Breast epithelium (tissue), 4 donors: Measurements from ENCODE around the gene ZC3H7B. TPM values are rescaled to one million over a fixed set of nuclear protein-coding genes. Genes with fewer than 3 reads are reported as not detected.

Experiments
- DNase-seq, 2 donors: peaks; one replicate each; pipeline ENCODE4 v3.0.0-alpha.2; 2019; ENCODE audit warnings: low spot score in 2 of 2
- H3K27ac ChIP-seq, 2 donors: fragments of 200-600 bp; sonication (generic) in 1 of 2; one replicate each; pipeline ENCODE4 v1.5.1; 2016 to 2019; ENCODE audit warnings: mild to moderate bottlenecking in 1 of 2
- H3K27me3 ChIP-seq, 2 donors: fragments of 200-600 bp; sonication (generic) in 1 of 2; one replicate each; pipeline versions ENCODE4 v1.5.1 to v1.6.0; 2017 to 2019; ENCODE audit warnings: control low read depth in 1 of 2, mild to moderate bottlenecking in 1 of 2
- H3K36me3 ChIP-seq: fragments of 200-600 bp; one replicate; pipeline ENCODE4 v1.5.1; 2019
- H3K4me1 ChIP-seq, 2 donors: fragments of 200-600 bp; sonication (generic); one replicate each; pipeline ENCODE4 v1.5.1; 2016 to 2019; ENCODE audit warnings: control low read depth in 1 of 2
- H3K4me3 ChIP-seq, 3 donors: fragments of 200-600 bp; sonication (generic); 1 replicate in 2 of 3; 2 replicates in 1 of 3; pipeline ENCODE4 v1.5.1; 2016 to 2019; ENCODE audit warnings: mild to moderate bottlenecking in 3 of 3, moderate library complexity in 2 of 3
- H3K9me3 ChIP-seq, 2 donors: fragments of 200-600 bp; sonication (generic) in 1 of 2; one replicate each; pipeline ENCODE4 v1.5.1; 2016 to 2019; ENCODE audit warnings: control low read depth in 1 of 2
- POLR2A ChIP-seq: fragments of 450-650 bp; IDR thresholded peaks from one replicate; pipeline ENCODE4 v1.6.1; 2016; ENCODE audit warnings: antibody characterized with exemption, mild to moderate bottlenecking, moderate library complexity
- POLR2AphosphoS5 ChIP-seq, 3 donors: sonication (generic); formaldehyde crosslinking; IDR thresholded peaks; one replicate each; pipeline ENCODE4 v1.6.1; 2017; ENCODE audit warnings: antibody characterized with exemption in 3 of 3
- intact Hi-C: fragments of 100-400 bp; cut with DNase I; formaldehyde crosslinking; loops from one replicate; pipeline ENCODE4 v1.15.1; 2023; ENCODE audit warnings: low total_unique reads
- total RNA-seq, 3 donors: library from RNA; depleted of rRNA; stranded (reverse); fragments of >200 nt; gene quantifications; one replicate each; pipeline ENCODE4 v1.1.0, GENCODE V29; 2016
- TF ChIP-seq, protein P1 (sequence below), 3 donors: fragments of 450-650 bp; IDR thresholded peaks; one replicate each; pipeline ENCODE4 v1.5.1; 2016 to 2017; ENCODE audit warnings: antibody characterized with exemption in 3 of 3, mild to moderate bottlenecking in 3 of 3, moderate library complexity in 3 of 3

The ZC3H7B gene
- total RNA-seq, 3 donors from 2014 or later, result 24.0 to 33.1 (median 32.2) TPM

DNA sequence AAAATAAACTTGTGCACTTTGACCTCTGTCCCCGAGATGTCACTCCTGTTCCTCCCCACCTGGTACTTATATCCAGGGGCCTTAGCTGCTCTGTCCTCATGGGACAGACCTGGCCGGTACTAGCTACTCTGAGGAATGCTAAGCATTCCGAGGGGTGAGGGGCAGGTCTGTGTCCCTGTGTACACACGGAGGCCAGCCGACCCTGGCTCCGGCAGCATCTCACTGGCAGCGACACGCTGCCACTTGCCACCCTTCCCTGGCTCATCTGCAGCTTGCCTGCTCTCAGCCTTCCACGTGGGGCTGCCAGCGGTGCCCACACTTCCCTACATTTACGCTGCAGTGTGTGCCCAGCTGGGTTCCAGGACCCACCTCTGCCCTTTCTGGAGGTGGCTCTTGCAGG, 58.8 kb downstream of the ZC3H7B start:
- Histone ChIP-seq H3K4me1 (no peaks in the 10 kb centered on the region), H3K36me3 (peaks cover 15% of the 10 kb centered on the region), H3K4me3 (no peak overlapping the region), H3K27ac (no peak overlapping the region), H3K9me3 (no peaks in the 10 kb centered on the region), H3K27me3 (no peaks in the 10 kb centered on the region)
- intact Hi-C loops, result no loop called here
- peak in 1 of 2 donors; percentile 43 for DNase-seq
- TF ChIP-seq, protein P1, sequence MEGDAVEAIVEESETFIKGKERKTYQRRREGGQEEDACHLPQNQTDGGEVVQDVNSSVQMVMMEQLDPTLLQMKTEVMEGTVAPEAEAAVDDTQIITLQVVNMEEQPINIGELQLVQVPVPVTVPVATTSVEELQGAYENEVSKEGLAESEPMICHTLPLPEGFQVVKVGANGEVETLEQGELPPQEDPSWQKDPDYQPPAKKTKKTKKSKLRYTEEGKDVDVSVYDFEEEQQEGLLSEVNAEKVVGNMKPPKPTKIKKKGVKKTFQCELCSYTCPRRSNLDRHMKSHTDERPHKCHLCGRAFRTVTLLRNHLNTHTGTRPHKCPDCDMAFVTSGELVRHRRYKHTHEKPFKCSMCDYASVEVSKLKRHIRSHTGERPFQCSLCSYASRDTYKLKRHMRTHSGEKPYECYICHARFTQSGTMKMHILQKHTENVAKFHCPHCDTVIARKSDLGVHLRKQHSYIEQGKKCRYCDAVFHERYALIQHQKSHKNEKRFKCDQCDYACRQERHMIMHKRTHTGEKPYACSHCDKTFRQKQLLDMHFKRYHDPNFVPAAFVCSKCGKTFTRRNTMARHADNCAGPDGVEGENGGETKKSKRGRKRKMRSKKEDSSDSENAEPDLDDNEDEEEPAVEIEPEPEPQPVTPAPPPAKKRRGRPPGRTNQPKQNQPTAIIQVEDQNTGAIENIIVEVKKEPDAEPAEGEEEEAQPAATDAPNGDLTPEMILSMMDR (IDR thresholded peaks at IDR 0.05), result no peak
- TF ChIP-seq POLR2A (no peak), POLR2AphosphoS5 (IDR thresholded peaks at IDR 0.05) (peak in 1 of 3 donors; percentile 19)

DNA sequence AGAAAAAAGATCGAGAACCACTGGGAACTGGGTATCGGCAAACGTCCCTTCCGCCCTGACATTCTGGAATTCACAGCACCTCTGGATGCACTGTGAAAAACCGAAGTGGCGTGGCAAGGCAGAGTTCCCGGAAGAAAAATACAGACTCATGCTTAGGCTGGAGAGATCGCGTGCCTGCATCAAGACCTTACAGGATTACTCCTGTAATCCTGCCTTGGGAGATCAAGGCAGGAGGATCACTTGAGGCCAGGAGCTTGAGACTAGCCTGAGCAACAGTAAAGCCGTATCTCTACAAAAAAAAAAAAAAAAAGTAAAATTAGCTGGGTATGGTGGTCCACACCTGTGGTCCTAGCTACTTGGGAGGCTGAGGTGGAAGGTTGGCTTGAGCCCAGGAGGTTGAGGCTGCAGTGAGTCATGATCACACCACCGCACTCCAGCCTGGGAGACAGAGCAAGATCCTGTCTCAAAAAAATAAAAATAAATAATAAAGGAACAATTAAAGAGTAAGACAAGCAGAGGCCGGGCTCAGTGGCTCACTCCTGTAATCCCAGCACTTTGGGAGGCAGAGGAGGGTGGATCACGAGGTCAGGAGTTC, 60.5 kb downstream of the ZC3H7B start:
- H3K27ac ChIP-seq, result no peak overlapping the region
- H3K4me1 ChIP-seq, result peaks cover 0 to 1% of the 10 kb centered on the region in 2 donors

DNA sequence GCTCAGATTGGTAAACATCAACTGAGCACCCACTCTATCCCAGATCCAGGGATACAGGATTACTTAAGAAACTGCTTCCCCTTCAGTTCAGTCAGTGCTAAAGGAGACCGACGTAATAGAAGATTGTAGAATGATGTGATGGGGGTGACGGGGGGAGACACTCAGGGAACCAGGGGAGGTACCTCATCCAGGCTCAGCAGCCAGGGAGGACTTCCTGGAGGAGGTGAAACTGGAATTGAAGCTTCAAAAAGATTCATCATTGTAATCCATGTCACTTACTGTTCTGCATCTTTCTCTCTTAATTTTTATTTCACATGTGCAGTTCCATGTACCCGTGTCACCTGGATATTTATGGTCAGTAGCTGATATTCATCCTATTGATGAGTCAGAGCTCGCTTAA, 61.3 kb downstream of the ZC3H7B start:
- H3K9me3 ChIP-seq, result no peaks in the 10 kb centered on the region
- TF ChIP-seq, protein P1 (IDR thresholded peaks at IDR 0.05), result no peak
- no peak for TF ChIP-seq POLR2AphosphoS5 (IDR thresholded peaks at IDR 0.05)
- TF ChIP-seq POLR2A, result no peak
- H3K4me3 ChIP-seq, result no peak overlapping the region
- H3K27ac ChIP-seq, result no peak overlapping the region
- H3K4me1 ChIP-seq, result peaks cover 5 to 6% of the 10 kb centered on the region in 2 donors
- intact Hi-C loops, result no loop called here
- H3K27me3 ChIP-seq, result no peaks in the 10 kb centered on the region
- no peaks in the 10 kb centered on the region for H3K36me3 ChIP-seq
- no peak for DNase-seq

More for the DNA sequence above, 60.5 kb downstream of the ZC3H7B start:
- no peaks in the 10 kb centered on the region for H3K27me3 ChIP-seq
- H3K4me3 ChIP-seq, result no peak overlapping the region
- DNase-seq, result no peak
- no peaks in the 10 kb centered on the region for H3K9me3 ChIP-seq
- H3K36me3 ChIP-seq, result peaks cover 2% of the 10 kb centered on the region
- intact Hi-C loops, result no loop called here
- TF ChIP-seq POLR2AphosphoS5 (IDR thresholded peaks at IDR 0.05) (no peak), POLR2A (no peak)
- TF ChIP-seq, protein P1 (IDR thresholded peaks at IDR 0.05), result no peak

DNA sequence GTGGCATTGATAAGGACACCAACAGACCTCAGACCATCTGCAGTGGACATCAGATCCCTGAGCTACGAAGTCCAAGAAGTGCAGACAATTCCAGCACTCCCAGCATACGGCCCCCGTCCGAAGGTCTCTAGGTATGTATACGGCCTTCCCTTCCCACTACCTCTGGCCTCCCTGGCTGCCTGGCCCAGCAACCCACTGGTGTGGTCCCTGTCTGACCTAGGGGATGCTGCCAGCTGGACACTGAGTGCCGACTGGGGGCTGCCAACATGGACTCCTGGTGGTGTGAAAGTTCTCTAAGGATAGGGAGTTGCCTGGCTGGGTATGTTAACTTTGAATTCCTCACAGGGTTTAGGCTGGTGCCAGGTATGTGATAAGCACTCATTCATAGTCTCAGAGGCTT, 62.9 kb downstream of the ZC3H7B start:
- peaks cover 6 to 12% of the 10 kb centered on the region in 2 donors for H3K4me1 ChIP-seq
- H3K36me3 ChIP-seq, result no peaks in the 10 kb centered on the region
- no peak for TF ChIP-seq POLR2AphosphoS5 (IDR thresholded peaks at IDR 0.05)
- no peak for TF ChIP-seq POLR2A
- TF ChIP-seq, protein P1 (IDR thresholded peaks at IDR 0.05), result no peak
- no peaks in the 10 kb centered on the region for H3K9me3 ChIP-seq
- no peak for DNase-seq
- no peak overlapping the region for H3K4me3 ChIP-seq
- intact Hi-C loops, result no loop called here
- H3K27ac ChIP-seq, result no peak overlapping the region
- no peaks in the 10 kb centered on the region for H3K27me3 ChIP-seq

DNA sequence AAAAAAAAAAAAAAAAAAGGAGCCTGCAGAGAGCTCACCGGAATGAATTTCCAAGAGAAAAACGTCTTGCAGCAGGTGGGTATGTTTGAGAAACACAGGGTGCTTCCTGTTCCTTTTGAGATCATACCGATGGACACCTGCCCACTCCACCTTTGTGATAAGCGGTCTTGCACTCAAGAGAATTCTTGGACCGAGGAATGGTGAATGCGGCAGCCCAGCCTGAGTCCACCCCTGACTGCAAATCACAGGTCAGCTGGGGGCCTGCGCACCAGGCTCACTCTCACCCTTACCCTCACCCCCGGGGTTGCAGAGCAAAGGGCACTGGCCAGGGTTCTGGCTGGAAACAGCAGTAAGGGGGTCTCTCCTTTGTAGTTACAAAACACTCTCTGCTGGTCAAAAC, 63.6 kb downstream of the ZC3H7B start:
- peaks cover 6 to 12% of the 10 kb centered on the region in 2 donors for H3K4me1 ChIP-seq
- no peaks in the 10 kb centered on the region for H3K27me3 ChIP-seq
- H3K27ac ChIP-seq, result no peak overlapping the region
- no peaks in the 10 kb centered on the region for H3K9me3 ChIP-seq
- H3K36me3 ChIP-seq, result no peaks in the 10 kb centered on the region
- intact Hi-C loops, result no loop called here
- no peak overlapping the region for H3K4me3 ChIP-seq
- TF ChIP-seq POLR2AphosphoS5 (IDR thresholded peaks at IDR 0.05) (no peak), POLR2A (no peak)
- TF ChIP-seq, protein P1 (IDR thresholded peaks at IDR 0.05), result no peak
- DNase-seq, result no peak
